ENCODE measurements around the gene GRB2.
"Not testable (repeated sequence)": the region's sequence is repeated elsewhere in the genome, so short reads cannot be mapped to it uniquely, and the experiment has no call there.

GRB2 gene

DNA sequence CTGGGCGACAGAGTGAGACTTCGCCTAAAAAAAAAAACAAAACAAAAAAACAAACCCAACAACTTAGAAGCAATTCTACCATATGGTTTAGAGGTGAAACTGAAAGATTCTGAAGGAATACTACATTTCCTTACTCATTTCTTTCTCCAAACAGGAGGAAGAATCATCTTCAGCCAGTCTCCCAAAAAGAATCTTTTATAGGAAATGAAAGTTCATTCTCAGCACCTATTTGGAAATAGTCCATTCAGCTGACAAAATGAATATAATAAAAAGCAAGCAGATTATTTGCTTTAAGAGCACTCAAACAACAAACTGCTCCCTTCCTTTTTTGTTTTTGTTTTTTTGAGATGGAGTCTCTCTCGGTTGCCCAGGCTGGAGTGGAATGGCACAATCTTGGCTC is 17.7 kb downstream of the GRB2 start:
- DNase-seq (ENCODE audit: low read depth): no peak

DNA sequence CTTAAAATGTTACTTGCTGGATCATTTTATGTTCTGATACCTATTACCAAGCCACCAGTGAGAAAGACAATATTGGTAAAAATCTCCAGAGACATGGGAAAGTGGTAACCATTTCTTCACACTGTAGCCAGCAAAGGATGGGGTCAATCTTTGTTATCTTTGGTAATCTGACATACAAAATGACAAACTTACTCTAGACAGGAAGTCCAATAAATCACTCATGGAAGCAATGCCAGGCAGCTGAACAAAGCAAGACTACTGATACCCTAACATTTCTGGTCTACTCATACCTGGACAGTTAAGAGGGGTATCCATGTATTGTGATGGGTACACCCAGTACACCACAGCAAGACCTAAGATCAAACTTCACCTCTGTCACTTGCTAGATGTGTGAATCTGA is 19.0 kb downstream of the GRB2 start:
- DNase-seq (ENCODE audit: low read depth): no peak

DNA sequence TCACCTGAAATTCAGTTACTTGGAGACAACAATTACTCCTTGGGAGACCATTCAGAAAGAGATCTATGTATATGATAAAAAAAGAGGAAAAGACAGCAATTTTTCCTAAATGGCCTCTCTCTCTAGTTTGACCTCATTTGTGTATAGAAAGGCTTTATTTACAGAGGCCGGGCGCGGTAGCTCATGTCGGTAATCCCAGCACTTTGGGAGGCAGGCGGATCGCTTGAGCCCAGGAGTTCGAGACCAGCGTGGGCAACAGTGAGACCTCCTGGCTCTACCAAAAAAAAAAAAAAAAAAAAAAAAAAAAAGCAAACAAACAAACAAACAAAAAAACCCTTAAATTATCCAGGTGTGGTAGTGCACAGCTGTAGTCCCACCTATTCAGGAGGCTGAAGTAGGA is 20.7 kb downstream of the GRB2 start:
- DNase-seq (ENCODE audit: low read depth): no peak

DNA sequence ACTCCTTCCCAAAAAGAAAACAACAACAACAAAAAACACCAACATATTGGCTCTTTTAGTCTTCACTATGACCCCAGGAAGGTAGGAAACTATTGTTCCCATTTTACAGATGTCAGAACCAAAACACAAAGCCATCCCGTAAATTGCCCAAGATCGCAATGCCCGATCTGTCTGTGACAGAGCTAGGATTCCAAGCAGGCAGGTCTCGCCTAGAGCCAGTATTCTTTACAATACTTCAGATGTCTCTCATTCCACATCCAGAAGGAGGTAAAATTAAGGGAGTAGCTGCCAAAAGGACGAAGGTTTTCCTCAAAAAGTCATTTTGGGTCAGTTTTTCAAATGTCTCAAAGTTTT is 21.7 kb downstream of the GRB2 start:
- DNase-seq (ENCODE audit: low read depth): no peak

DNA sequence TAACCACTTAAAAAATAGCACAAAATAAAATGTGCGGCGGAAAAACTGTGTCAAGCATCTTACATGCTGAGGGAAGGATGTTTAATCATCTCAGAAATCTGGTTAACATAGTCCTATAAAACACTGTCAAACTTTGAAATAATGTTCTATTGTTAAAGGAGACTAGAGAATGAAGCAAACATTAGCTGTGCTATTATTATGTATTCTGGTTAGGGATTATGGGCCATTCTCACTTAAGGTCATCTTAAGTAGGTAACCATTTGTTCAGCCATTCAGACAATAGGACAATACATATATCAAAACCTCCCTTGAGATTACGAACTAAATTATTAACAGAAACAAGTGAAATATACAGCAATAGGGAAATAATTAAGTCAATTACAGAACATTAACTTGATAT is 24.7 kb downstream of the GRB2 start:
- no peak for DNase-seq (ENCODE audit: low read depth)

DNA sequence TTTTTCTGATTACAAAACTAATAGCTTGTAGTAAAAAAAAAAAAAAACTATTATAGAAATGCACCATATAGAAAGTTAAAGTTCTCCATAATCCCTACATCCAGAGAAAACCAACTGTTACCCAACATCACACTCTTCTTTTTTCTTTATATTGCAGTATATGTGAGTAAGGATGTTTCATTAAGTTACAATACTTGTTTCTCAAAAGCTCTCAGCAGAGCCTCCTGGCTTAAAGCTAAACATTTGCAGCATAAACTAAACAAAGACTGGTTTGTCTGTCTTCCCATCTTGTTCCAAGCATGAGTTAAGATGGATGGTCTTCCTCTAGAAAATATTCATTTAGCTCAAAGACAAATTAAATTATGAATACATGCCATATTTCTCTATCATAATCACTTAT is 25.2 kb downstream of the GRB2 start:
- no peak for DNase-seq (ENCODE audit: low read depth)

DNA sequence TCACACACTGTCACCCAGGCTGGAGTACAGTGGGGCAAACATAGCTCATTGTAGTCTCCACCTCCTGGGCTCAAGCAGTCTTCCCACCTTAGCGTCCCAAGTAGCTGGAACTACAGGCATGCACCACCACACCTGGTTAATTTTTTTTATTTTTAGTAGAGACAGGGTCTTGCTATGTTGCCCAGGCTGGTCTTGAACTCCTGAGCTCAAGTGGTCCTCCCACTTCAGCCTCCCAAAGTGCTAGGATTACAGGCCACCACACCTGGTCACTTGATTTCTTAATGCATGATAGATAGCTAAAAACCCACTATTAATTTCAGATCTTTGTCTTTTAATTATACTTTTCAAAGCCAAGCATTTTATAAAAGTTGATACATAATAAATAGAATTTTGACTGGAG is 26.1 kb downstream of the GRB2 start:
- not testable (repeated sequence) for DNase-seq (ENCODE audit: low read depth)

DNA sequence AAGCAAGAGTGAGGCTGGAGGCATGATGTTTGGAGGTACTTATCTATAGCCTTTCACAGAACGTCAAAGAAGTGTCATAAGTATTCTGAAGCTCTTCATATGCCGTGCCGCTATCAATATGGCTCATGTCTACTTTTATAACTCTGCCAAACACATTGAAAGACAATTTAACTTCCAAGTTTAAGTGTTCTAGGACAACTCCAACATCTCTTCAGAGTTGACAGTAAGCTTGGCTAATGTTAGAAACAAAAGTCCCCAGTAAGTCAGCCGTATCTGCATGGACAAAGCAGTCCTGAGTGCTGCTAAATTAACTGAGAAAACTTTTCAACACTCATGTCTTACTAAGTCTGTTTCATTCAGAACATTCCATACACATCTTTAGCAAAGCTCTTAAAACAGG is 32.2 kb downstream of the GRB2 start:
- no peak for DNase-seq (ENCODE audit: low read depth)

DNA sequence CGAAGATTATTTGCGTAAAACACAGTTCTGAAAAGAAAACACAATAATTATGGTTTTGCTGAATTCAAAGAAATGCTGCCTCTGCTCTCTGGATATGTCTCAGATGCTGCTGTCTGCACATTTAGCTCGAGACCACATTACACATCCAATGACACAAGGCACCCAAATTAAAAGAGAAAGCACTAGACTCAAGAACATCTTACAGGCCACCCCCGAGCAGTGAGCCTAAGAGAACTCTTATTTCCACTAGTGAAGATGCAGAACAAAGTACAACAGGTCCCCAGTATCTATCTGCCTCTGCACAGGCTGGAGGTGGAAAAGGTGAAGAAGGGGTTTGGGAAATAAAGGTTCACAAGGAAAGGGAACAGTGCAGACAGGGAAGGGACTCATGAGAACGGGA is 33.5 kb downstream of the GRB2 start:
- no peak for DNase-seq (ENCODE audit: low read depth)

DNA sequence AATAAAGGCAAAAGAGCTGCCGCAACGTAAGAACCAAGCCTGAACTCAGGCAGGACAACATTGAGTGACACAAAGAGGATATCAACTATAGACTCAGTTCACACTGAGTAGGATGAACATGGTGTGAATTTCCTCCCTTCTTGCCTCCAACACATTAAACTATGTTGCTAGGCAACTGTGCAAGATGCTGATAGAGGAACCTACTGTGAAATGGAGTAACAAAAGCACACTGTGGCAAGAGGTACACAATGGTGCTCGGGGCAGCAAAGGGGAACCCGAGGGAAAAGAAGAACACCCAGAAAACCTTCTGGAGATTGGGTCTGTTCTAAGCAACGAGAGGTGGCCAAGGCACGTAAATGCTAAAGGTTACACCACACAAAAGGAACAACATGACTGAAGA is 34.1 kb downstream of the GRB2 start:
- no peak for DNase-seq (ENCODE audit: low read depth)

DNA sequence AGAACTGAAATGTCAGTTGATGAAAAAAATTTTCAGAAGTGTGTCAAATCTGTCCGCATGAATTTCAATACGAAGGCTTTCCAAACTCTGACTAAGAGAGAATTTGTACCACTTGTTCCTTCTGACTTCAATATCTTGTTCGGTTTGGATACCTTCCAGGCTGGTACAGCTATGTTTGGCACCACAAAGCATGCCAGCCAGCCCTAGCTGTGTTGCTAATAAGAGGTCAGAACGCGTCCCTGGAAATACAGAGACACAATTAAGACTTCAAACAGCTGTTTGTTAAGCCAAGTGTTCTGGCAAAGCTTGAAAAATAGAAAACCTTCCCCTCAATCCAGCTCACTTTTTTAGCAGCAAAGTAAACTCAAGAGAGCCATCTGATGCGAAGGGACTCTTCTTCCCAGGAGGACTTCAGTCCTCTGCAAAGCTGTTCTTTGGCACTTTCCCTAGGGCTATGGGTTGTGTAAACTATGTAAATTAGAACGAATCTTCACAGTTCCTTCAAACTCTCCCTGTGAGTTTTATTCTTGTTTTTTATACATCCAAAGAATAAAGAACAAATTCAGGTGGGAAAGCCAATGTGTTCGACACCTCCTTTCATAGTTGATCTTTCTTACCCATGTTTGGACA is 35.1 kb downstream of the GRB2 start:
- no peak for DNase-seq (ENCODE audit: low read depth)

DNA sequence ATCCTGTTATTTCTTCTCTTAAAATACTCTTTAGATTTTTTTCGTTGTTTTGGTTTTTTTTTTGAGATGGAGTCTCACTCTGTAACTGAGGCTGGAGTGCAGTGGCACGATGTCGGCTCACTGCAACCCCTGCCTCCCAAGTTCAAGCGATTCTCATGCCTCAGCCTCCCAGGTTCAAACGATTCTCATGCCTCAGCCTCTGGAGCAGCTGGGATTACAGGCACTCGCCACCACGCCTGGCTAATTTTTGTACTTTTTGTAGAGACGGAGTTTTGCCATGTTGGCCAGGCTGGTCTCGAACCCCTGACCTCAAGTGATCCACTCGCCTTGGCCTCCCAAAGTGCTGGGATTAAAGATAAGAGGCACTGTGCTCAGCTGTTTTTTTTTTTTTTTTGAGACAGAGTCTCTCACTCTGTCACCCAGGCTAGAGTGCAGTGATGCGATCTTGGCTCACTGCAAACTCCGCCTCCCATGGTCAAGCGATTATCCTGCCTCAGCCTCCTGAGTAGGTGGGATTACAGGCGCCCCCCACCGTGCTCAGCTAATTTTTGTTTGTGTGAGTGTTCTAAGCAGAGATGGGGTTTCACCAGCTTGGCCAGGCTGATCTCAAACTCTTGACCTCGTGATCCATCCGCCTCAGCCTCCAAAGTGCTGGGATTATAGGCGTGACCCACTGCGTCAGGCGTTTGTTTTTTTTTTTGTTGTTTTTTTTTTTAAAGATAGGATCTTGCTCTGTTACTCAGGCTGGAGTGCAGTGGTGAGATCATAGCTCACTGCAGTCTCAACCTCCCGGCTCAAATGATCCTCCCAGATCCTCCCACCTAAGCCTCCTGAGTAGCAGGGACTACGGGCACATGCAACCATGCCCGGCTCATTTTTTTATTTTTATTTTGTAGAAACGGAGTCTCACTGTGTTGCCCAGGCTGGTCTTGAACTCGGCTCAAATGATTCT is 37.4 kb downstream of the GRB2 start:
- DNase-seq (ENCODE audit: low read depth): not testable (repeated sequence)

DNA sequence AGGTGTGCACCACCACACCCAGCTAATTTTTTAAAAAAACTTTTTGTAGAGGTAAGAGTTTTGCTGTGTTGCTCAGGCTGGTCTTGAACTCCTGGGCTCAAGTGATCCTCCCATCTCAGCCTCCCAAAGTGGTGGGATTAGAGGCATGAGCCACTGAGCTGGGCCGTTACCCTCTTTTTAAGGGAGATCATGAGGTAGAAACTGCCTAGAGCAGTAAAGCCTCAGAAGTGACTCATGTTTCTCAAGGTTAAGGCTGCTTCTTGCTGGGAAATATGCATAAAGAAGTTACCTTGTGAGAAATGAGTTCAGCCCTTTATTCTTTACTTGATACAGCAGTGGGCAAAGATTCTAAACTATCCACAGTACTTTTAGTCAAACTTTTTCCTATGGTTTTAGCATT is 38.2 kb downstream of the GRB2 start:
- DNase-seq (ENCODE audit: low read depth): no peak

DNA sequence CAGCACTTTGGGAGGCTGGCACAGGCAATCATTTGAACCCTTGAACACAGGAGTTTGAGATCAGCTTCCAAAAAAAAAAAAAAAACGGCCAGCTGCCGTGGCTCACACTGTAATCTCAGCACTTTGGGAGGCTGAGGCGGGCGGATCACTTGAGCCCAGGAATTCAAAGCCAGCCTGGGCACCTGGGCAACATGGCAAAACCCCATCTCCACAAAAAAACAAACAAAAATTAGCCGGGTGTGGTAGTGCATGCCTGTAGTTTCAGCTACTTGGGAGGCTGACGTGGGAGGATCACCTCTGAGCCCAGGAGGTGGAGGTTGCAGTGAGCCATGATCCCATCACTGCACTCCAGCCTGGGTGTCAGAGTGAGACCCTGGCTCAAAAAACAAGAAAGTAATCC is 39.0 kb downstream of the GRB2 start:
- DNase-seq (ENCODE audit: low read depth): no peak

DNA sequence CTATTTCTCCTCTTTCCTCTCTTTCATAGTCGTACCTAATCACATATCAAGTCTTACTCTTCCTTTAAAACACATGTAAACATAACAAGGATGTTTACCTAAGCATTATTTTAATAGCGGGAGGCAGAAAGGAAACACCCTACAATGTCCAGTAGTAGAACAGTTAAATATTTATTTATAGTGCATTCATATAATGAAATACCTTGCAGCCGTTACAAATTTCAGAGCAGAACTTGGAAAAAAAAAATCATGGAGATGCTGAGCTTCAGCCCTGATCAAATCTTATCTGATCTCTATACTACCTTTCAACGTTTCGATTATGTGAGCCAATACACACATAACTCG is 39.6 kb downstream of the GRB2 start:
- DNase-seq (ENCODE audit: low read depth): no peak

DNA sequence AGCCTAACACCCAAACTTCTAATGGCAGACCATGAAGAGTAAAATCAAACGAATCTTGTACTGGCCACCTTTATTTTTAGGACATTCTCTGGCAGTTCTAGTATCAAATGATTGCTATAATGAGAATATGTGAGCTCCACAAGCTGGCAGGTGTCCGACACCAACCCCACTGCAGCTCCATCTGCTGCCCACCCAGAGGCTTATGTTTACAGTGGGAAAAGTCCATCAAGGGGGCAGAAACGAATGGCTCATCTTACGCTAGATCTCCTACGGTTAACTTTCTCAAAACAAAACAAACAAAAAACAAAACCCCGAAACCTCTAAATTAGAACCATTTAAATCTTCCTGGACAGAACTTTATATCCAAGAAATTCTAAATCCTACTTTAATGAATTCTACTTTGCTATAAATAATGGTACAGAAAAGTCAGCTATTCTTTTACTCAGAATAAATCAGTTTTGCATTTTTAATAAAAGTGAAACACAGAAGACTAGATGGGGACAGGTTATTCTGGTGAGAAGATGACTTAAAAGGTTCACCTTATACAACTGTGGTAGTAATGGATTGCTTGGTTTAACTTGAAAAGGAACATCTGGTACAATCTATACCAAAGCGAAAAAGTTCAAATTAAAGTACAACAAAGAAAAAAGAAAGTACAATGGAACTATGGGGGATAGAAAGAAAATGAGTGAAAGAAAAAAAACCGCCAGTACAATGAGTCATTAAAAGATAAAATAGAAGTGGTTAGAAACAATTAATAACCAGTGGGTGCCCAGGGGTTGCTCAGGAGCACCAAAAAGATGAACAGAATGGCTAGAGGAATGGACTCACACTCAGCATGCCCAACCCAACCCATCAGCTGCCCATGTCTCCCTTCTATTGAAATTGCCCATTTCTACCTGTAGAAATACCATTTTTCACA is 40.2 kb downstream of the GRB2 start:
- DNase-seq (ENCODE audit: low read depth): no peak

DNA sequence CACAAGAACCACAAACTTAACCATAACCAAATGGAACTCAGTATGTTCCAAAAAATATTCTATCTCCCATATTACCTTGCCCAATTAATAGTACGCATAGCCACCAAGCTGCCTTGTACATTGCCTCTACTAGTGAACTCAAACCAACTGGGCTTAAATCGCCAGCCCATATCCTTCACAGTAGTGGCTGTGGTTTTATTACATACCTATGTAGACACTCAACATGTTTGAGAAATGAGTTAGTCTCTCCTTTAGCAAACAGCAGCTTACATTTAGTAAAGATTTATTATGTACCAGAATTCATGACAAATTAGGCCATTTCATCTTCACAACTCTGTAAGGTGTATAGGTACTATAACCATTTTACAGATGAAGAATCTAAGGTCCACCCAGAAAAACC is 41.4 kb downstream of the GRB2 start:
- DNase-seq (ENCODE audit: low read depth): peak; percentile 44

DNA sequence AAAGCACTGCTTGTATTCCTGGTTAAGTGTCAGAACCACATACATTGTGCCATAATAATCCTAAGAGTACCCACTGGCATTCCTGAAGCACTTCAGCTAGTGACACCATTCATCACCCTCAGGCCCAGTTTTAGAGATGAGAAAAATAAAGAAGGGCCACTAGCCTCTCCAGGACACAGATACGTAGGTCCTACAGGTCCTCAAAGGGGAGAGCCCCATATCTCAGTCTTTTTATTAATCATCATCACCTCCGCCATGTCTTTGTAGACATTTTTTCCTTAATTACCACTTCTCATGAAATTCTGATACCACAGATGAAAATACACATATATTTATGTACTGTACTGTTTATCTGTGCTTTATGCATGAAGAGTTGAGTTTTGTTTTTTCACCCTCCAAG is 43.5 kb downstream of the GRB2 start:
- no peak for DNase-seq (ENCODE audit: low read depth)

DNA sequence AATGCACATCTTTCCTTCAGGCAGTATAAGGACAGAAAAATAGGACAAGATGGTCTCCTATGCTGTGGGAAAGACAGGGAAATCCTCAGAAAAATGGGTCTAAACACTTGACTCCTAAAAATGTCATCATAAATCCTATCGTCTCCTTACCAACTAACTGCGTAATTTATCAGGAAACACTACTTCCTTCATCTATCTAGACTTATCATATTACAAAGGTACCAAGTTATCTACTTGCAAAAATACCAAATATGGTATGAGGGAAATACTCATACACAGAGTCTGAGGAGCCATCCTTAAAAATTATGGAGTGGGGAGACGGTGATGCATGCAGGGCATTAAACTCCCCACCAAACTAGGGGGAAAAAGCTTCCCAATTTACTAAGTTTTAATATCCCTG is 44.1 kb downstream of the GRB2 start:
- no peak for DNase-seq (ENCODE audit: low read depth)

DNA sequence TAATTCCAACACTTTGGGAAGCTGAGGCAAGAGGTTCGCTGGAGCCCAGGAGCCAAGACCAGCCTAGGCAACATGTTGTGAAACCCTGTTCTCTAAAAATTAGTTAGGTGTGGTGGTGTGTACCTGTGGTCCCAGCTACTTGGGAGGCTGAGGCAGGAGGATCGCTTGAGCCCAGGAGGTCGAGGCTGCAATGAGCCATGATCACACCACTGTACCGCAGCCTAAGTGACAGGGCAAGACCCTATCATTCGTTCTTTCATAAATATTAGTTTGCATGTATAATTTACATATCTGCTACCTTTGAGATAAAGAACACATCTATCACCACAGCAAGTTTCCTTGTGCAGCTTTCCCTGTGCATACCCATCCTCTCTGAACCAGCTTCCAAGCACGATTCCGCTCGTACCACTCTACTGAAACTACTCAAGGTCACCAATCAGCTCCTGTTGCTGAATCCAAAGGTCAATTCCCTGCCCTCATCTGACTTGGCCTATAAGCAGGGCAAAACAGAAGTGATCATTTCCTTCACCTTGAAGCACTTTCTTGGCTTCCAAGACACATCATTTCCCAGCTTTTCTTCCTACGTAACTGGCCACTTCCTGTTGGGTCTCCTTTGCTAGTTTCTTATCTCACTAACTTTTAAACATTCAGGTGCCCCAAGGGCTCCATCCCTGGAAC is 49.1 kb downstream of the GRB2 start:
- DNase-seq (ENCODE audit: low read depth): no peak

DNA sequence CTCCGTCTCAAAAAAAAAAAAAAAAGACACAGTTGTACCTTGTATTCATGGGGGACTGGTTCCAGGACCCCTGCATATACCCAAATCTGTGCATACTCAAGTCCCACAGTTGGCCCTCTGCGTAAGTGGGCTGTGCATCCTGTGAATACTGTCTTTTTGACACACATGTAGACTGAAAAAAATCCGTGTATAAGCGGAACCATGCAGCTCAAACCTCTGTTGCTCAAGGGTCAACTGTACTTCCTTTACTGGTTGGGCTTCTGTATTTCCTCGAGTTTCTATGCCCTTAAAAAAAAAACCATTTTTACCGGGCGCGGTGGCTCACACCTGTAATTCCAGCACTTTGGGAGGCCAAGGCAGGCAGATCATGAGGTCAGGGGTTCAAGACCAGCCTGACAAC is 52.3 kb downstream of the GRB2 start:
- no peak for DNase-seq (ENCODE audit: low read depth)

DNA sequence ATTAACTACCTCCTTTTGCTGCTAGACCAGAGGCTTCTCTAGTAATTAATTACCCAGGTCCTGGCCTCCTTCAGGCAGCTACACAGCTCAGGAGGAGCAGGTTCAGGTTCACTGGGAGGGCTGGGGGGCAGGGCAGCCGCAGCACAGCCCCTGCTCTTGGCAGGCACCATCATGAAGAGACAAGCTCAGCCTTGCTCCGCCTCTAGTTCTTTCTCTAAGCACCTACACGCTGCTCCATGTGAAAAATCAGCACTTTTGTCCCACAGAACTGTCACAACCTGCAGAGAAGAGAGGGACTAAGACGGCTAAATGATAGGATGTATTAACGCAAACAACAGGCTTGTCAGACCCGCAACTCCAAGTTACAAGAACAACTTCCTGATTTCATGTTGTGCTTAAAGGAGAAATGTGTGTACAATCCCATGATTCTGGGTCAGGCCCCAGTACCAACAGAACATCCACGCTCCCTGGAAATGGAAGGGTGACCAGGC is 53.4 kb downstream of the GRB2 start:
- no peak for DNase-seq (ENCODE audit: low read depth)

All from GM04503 (cell line).